ENCODE measurements around the gene SPACA6. TPM values are rescaled to one million over a fixed set of nuclear protein-coding genes. Genes with fewer than 3 reads are reported as not detected.

The SPACA6 gene
- total RNA-seq, 2 experiments from 2014 or later = 3.1 to 3.9 TPM

DNA sequence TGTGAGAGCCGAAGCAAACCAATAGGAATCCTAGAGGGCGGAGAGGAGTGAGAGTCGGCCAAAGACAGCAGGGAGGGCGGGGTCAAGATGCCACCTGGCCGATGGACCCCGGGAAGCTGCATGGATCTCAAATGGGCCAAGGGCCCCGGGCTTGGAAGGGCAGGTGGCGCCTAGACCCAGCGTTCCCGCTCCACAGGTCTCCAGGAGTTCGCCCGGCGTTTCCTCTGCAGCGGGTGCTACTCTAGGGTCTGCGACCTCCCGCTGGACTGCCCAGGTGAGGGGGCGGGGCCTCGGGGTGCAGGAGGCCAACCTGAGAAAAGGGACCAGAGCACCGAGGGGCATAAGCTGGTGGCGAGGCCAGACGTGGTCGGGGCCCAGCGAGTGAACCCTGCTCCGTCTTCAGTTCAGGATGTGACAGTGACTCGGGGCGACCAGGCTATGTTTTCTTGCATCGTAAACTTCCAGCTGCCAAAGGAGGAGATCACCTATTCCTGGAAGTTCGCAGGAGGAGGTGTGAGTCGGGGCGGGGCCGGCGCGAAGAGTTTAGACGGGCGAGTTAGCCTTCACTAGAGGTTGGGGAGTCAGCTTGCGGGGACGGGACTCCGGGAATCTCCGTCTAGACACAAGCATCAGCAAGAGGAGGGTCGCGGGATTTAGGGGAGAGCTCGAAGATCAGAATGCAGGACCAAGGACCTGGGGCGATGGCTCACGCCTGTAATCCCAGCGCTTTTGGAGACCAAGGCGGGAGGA, 9.9 kb downstream of the SPACA6 start:
- H3K4me3 Mint-ChIP-seq = peak overlapping the region; percentile 89
- peaks cover 5% of the 10 kb centered on the region for H3K9me3 Mint-ChIP-seq
- peaks cover 27% of the 10 kb centered on the region for H3K36me3 Mint-ChIP-seq (ENCODE audit: low read depth)
- ChIA-PET POLR2A (no interaction called here), CTCF (interaction anchor here (1.1 to 1.4 kb wide), 3 partner anchors 19 to 535 kb away, joined by 3 read pairs; no protein-coding TSS in a partner anchor)
- no peak for DNase-seq
- H3K4me1 Mint-ChIP-seq = peaks cover 31% of the 10 kb centered on the region
- H3K27me3 Mint-ChIP-seq = peaks cover 6% of the 10 kb centered on the region
- peak overlapping the region; percentile 66 for H3K27ac Mint-ChIP-seq

DNA sequence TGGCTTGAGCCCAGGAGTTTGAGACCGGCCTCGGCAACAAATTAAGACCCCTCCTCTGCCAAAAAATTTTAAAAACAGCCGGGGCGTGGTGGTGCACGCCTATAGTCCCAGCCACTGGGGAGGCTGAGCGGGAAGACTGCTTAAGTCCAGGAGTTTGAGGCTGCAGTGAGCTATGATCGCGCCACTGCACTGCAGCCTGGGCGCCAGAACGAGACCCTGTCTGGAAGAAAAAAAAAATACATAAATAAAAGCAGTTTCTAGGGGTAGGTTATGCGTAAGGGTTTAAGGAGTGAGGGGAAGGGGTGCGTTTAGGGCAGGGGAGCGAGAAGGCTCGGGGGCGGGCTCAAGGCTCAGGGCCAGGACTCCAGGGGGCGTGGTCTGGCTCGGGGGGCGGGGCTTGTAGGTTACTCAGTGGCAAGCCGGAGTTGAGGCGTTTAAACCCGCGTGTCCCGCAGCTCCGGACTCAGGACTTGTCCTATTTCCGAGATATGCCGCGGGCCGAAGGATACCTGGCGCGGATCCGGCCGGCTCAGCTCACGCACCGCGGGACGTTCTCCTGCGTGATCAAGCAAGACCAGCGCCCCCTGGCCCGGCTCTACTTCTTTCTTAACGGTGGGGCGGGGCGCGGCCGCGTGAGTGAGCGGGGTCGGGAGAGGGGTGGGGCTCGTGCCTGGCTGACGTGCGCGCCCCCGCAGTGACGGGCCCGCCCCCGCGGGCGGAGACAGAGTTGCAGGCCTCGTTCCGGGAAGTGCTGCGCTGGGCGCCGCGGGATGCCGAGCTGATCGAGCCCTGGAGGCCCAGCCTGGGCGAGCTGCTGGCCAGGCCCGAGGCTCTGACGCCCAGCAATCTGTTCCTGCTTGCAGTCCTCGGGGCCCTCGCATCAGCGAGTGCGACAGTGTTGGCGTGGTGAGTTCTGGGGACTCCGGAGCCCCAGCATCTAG, 10.7 kb downstream of the SPACA6 start:
- peaks cover 31% of the 10 kb centered on the region for H3K4me1 Mint-ChIP-seq
- CTCF ChIA-PET = interaction anchor here (0.6 to 1.4 kb wide), 6 partner anchors 20 to 534 kb away, joined by 3 to 4 read pairs (median 3); no protein-coding TSS in a partner anchor
- peaks cover 27% of the 10 kb centered on the region for H3K36me3 Mint-ChIP-seq (ENCODE audit: low read depth)
- peaks cover 6% of the 10 kb centered on the region for H3K27me3 Mint-ChIP-seq
- H3K4me3 Mint-ChIP-seq = peak overlapping the region; percentile 89
- POLR2A ChIA-PET = no interaction called here
- peak; percentile 96 for DNase-seq
- peaks cover 5% of the 10 kb centered on the region for H3K9me3 Mint-ChIP-seq
- H3K27ac Mint-ChIP-seq = peak overlapping the region; percentile 93

- ChIA-PET POLR2A (no interaction called here), CTCF (interaction anchor here (0.6 to 0.8 kb wide), 3 partner anchors 24 to 245 kb away, joined by 3 to 4 read pairs (median 3); no protein-coding TSS in a partner anchor)
- peaks cover 7% of the 10 kb centered on the region for H3K27me3 Mint-ChIP-seq
- H3K4me1 Mint-ChIP-seq = peaks cover 31% of the 10 kb centered on the region
- no peak for DNase-seq
- H3K36me3 Mint-ChIP-seq (ENCODE audit: low read depth) = peaks cover 27% of the 10 kb centered on the region
- H3K27ac Mint-ChIP-seq = peak overlapping the region; percentile 93
- peak overlapping the region; percentile 89 for H3K4me3 Mint-ChIP-seq
- peaks cover 5% of the 10 kb centered on the region for H3K9me3 Mint-ChIP-seq
These were observed 11.5 kb downstream of the SPACA6 start for GRCh38 chr19:51704626-51705025.

- Mint-ChIP-seq H3K9me3 (peaks cover 5% of the 10 kb centered on the region), H3K27me3 (peaks cover 17% of the 10 kb centered on the region), H3K4me3 (peak overlapping the region; percentile 25), H3K36me3 (ENCODE audit: low read depth) (peaks cover 27% of the 10 kb centered on the region), H3K4me1 (peaks cover 31% of the 10 kb centered on the region), H3K27ac (no peak overlapping the region)
- ChIA-PET CTCF (no interaction called here), POLR2A (no interaction called here)
- DNase-seq = no peak
These were observed 13.2 kb downstream of the SPACA6 start for GRCh38 chr19:51706296-51706695.

DNA sequence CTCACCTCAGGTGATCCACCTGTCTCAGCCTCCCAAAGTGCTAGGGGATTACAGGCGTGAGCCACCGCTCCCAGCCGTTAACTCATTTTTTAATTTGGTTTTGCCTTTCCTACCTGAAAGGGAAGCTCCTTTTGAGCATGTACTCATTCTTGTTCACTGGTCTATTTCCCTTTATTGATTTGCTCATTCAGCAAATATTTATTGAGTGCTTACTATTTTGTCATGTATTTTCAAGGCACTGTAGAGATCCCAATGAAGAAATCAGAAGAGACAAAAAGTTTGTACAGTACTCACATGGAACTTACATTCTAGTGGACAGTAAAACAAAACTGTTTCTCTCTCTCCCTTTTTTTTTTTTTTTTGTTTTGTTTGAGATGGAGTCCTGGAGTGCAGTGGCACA, 13.8 kb downstream of the SPACA6 start:
- ChIA-PET POLR2A (no interaction called here), CTCF (interaction anchor here (0.6 kb wide), 1 partner anchor 25 kb away, joined by 4 read pairs; no protein-coding TSS in a partner anchor)
- H3K4me1 Mint-ChIP-seq = peaks cover 31% of the 10 kb centered on the region
- peaks cover 5% of the 10 kb centered on the region for H3K9me3 Mint-ChIP-seq
- DNase-seq = no peak
- no peak overlapping the region for H3K27ac Mint-ChIP-seq
- H3K4me3 Mint-ChIP-seq = no peak overlapping the region
- H3K36me3 Mint-ChIP-seq (ENCODE audit: low read depth) = peaks cover 27% of the 10 kb centered on the region
- peaks cover 17% of the 10 kb centered on the region for H3K27me3 Mint-ChIP-seq

- Mint-ChIP-seq H3K27me3 (peaks cover 10% of the 10 kb centered on the region), H3K36me3 (ENCODE audit: low read depth) (peaks cover 27% of the 10 kb centered on the region), H3K4me1 (peaks cover 18% of the 10 kb centered on the region), H3K4me3 (no peak overlapping the region), H3K27ac (no peak overlapping the region), H3K9me3 (peaks cover 2% of the 10 kb centered on the region)
- ChIA-PET POLR2A (no interaction called here), CTCF (no interaction called here)
- DNase-seq = no peak
These were observed 15.7 kb downstream of the SPACA6 start for GRCh38 chr19:51708811-51709210.

GRCh38 chr19:51709575-51709974, 16.4 kb downstream of the SPACA6 start:
- Mint-ChIP-seq H3K9me3 (peaks cover 2% of the 10 kb centered on the region), H3K4me1 (peaks cover 14% of the 10 kb centered on the region)

GRCh38 chr19:51710163-51710562, 17.0 kb downstream of the SPACA6 start:
- Mint-ChIP-seq H3K27me3 (peaks cover 10% of the 10 kb centered on the region), H3K4me1 (peaks cover 10% of the 10 kb centered on the region), H3K4me3 (no peak overlapping the region), H3K36me3 (ENCODE audit: low read depth) (peaks cover 20% of the 10 kb centered on the region), H3K27ac (no peak overlapping the region), H3K9me3 (peaks cover under 1% of the 10 kb centered on the region)
- DNase-seq = no peak
- ChIA-PET CTCF (interaction anchor here (0.6 kb wide), 1 partner anchor 224 kb away, joined by 3 read pairs; no protein-coding TSS in a partner anchor), POLR2A (no interaction called here)

More at GRCh38 chr19:51709575-51709974, 16.4 kb downstream of the SPACA6 start:
- Mint-ChIP-seq H3K36me3 (ENCODE audit: low read depth) (peaks cover 24% of the 10 kb centered on the region), H3K27ac (no peak overlapping the region), H3K27me3 (peaks cover 10% of the 10 kb centered on the region), H3K4me3 (no peak overlapping the region)
- CTCF ChIA-PET = interaction anchor here (0.6 kb wide), 1 partner anchor 223 kb away, joined by 3 read pairs; no protein-coding TSS in a partner anchor
- no peak for DNase-seq
- POLR2A ChIA-PET = no interaction called here

- POLR2A ChIA-PET = no interaction called here
- Mint-ChIP-seq H3K27me3 (peaks cover 10% of the 10 kb centered on the region), H3K36me3 (ENCODE audit: low read depth) (peaks cover 7% of the 10 kb centered on the region), H3K4me1 (no peaks in the 10 kb centered on the region), H3K27ac (no peak overlapping the region), H3K9me3 (no peaks in the 10 kb centered on the region), H3K4me3 (no peak overlapping the region)
- CTCF ChIA-PET = no interaction called here
- DNase-seq = no peak
These were observed 18.6 kb downstream of the SPACA6 start for GRCh38 chr19:51711702-51712101.

DNA sequence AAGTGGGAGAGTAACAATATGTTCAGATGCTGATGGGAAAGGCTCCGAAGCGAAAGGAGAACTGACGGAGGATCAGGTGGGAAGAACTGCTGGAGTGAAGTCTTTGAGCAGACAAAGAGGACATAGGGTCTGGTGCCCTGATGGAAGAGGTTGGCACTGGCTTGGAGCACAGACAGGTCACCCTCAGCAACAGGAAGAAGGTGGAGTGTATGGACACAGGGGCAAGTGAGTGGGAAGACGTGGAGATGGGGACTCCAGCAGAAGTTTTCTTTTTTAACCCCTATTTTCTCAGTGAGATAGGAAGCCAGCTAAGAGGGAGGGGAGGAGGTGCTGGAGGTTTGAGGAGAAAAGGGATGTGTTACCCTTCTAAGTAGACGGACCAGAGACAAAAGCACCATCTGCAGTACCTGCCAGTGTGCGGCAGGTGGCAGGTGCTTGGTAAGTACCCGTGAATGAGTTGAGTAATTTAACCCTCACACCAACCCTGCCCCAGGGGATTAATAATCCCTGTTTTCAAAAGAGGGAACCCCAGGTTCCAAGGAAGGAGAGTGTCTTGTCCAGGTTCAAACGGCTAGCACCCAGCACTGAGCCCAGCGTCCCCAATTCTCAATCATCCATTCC, 19.4 kb downstream of the SPACA6 start:
- Mint-ChIP-seq H3K4me3 (no peak overlapping the region), H3K27me3 (peaks cover 10% of the 10 kb centered on the region), H3K9me3 (no peaks in the 10 kb centered on the region), H3K36me3 (ENCODE audit: low read depth) (peaks cover under 1% of the 10 kb centered on the region), H3K4me1 (no peaks in the 10 kb centered on the region), H3K27ac (no peak overlapping the region)
- no peak for DNase-seq
- CTCF ChIA-PET = no interaction called here
- POLR2A ChIA-PET = no interaction called here

DNA sequence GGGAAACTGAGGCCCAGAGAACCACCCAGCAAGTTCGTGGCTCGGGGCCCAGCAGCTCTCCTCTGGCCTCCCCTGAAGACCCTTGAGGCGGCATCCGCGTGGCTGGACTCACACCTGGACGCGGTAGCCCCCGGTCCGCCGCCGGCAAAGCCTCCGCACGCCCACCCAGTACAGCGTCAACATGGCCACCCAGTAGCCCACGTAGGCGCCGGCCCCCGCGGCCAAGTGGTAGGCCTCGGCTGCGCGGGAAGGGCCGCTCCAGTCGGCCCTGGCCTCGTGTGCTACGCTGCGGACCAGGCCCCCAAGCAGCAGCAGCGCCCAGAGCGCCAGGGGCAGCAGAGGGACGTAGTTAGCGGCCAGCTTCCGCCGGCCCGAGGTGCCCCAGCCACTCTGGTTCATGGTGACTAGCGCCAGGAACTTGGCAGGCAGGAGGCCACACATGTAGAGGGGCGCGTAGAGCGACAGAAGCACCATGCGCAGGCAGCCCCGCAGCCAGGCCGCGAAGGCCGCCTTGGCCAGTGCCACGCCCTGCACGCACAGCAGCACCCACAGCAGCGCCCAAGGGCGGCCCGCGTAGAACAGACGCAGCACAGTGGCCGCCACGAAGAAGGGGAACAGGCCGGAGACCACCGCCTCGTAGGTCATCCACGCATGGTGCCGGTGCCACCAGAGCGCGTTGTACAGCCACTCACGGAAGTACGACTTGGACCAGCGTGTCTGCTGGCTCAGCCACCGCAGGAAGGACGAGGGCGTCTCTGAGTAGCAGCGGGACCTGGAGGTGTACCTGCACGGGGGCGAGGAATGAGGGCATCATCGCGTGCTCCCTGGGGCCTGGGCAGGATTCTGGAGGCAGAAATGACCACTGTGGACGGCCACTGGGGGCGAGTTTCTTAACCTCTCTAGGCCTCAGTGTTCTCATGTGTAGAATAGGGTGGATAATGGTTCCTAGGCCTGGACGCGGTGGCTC, 20.5 kb downstream of the SPACA6 start:
- H3K27ac Mint-ChIP-seq = no peak overlapping the region
- CTCF ChIA-PET = no interaction called here
- no peak overlapping the region for H3K4me3 Mint-ChIP-seq
- peaks cover under 1% of the 10 kb centered on the region for H3K9me3 Mint-ChIP-seq
- H3K27me3 Mint-ChIP-seq = peaks cover 18% of the 10 kb centered on the region
- POLR2A ChIA-PET = no interaction called here
- peaks cover under 1% of the 10 kb centered on the region for H3K4me1 Mint-ChIP-seq
- H3K36me3 Mint-ChIP-seq (ENCODE audit: low read depth) = no peaks in the 10 kb centered on the region
- no peak for DNase-seq

DNA sequence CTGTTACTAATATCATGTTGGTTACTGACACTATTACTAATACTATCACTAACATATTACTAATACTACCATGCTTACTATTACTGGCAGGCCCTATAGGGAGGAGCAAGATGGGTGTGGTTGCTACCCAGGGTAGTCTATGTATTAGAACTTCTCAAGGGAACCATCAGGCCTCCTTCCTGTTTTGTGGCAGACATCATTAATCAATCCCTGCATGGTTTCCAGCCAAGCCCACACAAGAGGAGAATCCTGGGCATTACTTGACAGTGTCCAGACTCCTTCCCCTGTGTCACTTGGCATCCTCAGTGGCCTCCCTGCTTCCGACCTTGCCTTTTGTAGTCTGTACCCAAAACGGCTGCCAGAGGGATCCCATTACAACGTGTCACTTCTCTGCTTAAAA, 21.7 kb downstream of the SPACA6 start:
- ChIA-PET CTCF (no interaction called here), POLR2A (no interaction called here)
- no peak for DNase-seq
- Mint-ChIP-seq H3K27me3 (peaks cover 22% of the 10 kb centered on the region), H3K36me3 (ENCODE audit: low read depth) (no peaks in the 10 kb centered on the region), H3K4me1 (peaks cover 3% of the 10 kb centered on the region), H3K27ac (no peak overlapping the region), H3K4me3 (no peak overlapping the region), H3K9me3 (peaks cover 4% of the 10 kb centered on the region)
